GM19023 (cell line): Measurements from ENCODE around the gene RBBP7.

Experiments used
- ATAC-seq: cut with Tn5 transposase; IDR thresholded peaks from one replicate; pipeline ENCODE4 v1.9.1; 2021; ENCODE audit warnings: mild to moderate bottlenecking, moderate library complexity; ENCODE audit not compliant: unreplicated experiment

The RBBP7 gene

DNA sequence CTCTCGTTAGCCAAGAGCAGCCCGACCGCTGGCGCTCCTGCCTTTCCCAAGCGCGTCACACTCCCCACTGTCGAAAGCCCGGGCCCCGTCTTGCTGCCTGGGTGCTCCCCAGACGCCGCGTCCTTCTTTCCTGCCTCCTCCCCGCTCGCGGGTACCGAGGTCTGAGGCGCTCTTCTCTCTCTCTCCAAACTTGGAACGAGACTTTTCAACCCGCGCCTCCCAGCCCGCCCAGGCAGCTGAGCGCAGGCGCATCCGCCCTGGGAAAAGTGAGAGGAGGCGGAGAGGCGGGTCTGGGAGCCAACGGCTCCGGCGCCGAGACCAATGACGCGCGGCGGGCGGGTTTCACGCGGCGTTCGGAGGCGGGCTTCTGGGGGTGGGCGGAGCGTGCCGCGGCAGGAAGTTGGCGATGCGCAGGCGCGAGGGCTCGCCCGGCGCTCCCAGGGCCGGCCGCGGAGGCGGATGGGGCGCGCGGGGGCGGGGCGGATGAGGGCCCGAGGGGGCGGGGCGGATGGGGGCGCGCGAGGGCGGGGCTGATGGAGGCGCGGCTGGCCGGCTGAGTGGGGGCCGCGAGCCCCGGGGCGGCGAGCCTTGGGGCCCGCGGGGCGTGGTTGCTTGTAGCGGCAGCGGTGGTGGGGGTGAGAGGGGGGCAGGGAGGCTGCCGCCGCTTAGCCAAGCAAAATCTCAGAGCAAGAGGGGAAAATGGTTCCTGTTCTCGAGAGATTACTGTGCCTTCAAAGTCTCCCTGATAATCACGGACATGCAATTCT is at the start of gene RBBP7:
TSS of gene RBBP7 (minus strand) at position 268 of the 767 bp plus-strand sequence. CDS start 309 bp downstream, outside the sequence.
- peak; percentile 87 for ATAC-seq

DNA sequence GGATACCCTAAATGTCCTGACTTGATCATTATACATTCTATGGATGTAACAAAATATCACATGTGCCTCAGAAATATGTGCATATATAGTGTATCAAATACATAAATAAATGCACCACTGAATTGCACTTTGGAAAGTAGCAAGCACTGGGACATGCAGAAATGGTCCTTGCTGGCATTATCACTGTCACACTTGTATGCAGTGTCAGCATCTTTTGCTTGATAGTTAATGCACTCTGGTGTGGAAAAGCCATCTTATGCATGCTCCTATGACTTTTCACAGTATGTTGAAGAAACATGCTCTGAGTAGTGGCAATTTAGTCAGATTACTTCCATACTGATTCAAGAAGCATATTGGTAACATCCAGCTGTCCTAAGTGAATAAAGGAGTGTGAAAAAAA is 48.8 kb upstream of the RBBP7 start:
- ATAC-seq: no peak

DNA sequence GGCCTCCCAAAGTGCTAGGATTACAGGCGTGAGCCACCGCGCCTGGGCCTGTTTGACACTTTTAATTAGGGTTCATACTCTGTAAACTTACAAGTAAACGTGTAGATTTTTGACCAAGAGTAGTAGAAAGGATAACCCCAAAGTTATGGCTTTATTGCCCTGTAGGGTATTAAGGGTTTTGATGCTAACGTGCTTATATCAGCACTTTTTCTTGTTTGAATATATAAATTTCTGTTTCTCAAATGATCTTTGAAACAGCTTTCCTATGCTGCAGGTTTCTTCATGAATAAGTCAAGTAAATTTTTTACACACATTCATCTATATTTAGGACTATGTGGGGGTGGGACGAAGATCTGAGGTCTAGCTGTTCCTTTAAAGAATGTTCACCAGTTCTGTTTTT is 47.0 kb upstream of the RBBP7 start:
- no peak for ATAC-seq

DNA sequence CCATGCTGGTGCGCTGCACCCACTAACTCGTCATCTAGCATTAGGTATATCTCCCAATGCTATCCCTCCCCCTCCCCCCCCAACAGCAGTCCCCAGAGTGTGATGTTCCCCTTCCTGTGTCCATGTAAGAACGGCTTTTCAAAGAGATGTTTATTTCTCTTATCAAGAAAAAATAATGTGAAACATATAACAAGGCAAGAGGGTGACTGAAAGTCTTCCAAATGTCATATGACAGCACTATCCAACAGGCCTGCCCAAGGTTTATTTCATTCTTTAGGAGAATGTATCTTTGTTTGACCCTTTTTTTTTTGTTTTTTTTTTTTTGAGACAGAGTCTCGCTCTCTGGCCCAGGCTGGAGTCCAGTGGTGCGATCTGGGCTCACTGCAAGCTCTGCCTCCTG is 46.4 kb upstream of the RBBP7 start:
- ATAC-seq: no peak

DNA sequence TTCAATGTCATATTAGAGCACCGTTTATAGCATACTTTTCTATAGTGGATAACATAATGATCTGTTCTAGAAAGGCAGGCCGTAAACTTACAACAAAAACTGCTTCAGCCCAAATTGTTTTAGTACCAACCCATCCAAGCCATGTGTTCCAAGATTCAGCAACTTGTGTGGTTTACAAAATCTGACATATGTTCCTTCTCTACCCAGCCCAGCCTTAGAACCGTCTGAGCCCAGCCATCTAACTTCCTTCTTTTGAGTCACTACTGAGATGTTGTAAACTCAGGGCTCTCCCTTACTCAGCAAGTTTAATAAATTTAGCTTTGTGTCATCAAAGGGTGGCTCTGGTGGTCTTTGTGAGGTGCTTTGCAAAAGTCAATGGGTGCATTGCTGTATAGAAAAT is 43.9 kb upstream of the RBBP7 start:
- ATAC-seq: no peak

DNA sequence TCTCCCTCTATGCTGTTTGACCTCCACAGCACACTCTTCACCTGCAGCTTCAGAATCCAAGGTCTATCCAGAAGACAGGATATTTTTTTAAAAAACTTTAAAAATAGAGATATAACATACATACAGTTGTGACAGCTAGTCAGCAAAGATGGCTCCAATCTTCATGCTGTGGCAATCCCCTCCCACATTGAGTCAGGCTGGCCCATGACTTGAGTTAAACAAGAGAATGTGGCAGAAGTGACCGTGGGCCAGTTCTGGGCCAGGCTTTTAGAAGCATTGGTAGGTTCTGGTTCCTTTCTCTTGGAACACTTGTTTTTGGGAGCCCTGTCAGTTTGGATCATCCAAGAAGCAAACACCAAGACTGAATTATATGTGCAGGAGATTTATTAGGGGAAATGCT is 40.2 kb upstream of the RBBP7 start:
- no peak for ATAC-seq

DNA sequence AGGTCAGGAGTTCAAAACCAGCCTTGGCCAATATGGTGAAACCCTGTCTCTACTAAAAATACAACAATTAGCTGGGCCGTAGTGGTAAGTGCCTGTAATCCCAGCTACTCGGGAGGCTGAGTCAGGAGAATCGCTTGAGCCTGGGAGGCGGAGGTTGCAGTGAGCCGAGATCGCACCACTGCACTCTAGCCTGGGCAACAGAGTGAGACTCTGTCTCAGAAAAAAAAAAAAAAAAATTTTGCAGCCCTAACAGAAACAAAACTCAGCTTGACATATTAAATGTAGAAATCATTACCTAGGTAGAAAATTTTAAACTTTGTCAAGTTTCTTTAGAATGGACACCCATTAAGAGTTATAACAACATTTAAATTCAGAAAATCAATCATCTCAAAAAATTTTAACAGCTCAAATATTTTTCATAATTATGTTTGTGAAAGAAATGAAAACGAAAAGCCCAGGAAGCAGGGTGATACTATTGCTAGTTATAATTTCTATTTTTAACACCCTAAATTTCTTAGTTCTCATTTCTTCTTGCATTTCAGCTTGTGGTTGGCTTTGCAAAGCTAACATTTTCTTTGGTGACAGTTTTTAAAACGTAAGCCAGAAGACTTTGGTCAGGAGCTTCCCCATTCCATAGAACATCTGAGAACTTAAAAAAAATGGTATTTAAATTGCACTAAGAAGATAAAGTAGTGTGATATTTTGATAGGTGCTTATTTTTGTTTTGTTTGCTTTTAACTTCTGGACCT is 33.3 kb upstream of the RBBP7 start:
- ATAC-seq: no peak

DNA sequence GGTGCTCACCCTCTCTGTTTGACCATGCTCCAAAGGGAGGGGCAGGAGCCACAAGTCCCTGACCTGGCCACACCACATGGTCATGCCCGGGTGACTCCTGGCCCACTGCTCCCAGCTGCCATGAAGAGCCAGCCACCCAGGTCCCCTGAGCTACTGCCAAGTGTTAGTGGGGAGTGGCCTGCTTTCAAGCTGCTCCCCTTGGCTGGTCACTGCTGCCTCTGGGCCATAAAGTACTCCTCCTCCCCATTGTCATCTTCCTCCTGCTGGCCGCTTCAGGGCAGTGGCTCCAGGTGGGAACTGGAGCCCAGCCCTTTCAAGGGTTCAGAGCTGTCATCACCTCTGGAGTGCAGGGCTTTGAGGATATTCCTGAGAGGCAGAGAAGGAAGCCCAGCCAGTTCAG is 27.3 kb upstream of the RBBP7 start:
- ATAC-seq: no peak

DNA sequence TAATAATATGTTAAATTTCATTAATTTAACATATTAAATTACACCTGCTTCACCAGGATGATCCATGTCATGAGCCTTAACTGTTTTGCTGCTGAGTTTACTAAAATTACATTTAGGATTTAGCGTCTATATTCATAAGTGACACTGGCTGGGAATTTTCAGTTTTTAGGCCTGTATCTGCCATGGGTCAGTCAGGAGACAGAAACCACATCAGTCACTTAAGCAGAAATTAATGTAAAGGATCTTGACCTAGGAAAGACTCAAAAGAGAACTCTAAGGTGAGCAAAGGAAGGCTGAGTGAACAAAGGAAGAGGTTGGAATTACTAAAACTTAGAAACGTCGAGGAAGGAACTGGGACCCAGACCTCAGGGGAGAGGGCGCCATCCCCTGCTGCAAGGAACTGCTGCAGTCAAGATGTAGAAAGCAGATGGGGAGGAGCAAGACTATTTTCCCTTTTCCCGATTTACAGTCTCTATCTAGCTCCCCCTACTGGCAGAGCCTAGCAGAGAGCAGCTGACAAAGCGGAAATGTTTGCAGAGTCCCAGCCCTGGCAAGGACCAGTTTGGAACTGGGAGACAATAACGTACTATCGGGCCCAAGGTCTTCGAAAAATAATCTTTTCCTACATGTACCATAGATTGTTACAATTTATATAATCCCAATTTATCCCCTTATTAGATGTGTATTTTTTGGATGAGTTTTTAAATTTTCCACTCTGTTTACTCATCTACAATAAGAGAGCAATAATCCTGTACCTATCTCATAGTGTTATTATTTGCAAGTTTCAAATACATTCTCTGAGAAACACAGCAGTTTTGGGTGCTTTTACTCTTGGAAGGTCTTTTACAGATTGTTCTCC is 22.6 kb upstream of the RBBP7 start:
- ATAC-seq: peak; percentile 83

DNA sequence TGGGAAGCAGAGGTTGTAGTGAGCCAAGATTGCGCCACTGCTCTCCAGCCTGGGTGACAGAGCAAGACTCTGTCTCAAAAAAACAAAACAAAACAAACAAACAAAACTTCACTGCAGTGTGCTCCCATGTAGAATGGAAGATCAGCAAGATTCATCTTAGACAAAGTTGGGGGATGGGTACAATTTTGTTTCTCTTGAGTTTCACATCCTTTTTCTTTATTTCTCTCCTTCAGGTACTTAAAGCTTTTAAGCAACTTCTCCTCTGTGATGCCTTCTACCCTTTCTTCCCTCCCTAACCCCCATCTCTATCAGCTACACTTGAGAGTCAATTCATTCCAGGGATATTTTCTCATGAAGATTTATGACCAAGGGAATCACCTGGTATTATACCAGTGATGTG is 15.5 kb upstream of the RBBP7 start:
- no peak for ATAC-seq

DNA sequence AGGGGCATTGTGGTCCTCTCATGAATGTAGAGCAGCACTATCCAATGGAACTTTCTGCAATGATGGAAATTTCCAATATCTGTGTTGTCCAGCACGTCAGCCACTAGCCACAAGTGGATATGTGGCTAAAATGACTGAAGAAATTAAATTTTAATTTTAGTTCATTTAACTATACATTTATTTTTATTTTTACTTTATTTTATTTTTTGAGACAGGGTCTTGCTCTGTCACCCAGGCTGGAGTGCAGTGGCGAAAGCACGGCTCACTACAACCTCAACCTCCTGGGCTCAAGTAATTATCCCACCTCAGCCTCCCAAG is 13.3 kb upstream of the RBBP7 start:
- ATAC-seq: no peak

DNA sequence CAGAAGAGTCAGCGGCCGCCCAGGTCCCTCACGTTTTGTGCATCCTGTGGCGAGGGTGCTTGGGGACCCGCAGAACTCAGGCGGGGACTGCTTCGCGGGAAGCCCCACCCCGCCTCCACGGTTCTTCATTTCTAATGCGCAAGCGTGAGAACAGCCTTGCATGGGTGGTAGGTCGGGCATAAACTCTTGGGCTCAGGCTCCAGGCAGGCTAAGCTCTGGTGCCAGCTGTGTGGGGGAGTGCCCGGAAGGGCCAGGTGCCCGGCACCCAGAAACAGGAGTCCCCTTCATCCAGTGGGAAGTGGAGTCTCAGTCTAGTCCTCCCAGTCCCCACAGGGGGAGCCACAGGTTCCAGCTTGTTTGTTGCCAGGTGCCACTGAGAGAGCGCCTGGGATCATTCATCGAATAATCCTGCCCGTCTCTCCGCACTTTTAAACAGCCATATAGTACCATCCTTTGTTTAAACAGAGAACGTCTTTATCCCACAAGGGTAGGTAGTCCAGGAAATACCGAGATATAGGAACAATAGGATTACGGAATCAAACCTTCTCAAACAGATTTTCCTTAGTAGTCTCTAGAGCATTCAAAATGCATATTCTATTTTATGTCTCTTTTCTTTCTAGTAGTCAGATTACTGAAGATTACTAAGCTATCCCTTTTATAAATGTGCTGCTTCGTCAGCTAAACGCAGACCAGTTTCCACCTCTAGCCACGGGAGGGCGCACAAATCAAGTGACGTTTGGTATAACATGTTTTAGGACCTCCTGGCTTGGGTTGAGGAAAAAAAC is 12.7 kb upstream of the RBBP7 start:
- ATAC-seq: peak; percentile 60

DNA sequence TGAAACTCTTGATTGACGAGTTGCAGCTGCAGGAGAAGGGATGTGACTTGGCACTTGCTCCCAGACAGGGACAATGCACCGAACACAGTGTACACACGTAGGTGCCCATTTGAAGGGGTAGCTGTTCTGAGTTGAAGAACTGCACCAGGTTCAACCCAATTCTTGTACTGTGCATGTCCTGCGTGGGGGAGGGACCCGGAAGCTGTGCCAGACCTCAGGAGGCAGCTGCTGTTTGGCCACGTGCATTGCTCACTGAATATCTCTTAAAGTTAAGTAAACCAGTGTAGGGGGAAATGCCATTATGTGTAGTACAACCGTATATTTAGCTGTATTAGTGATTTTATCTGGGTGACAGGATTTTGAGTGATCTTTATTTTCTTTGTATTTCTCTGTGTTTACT is 12.0 kb upstream of the RBBP7 start:
- ATAC-seq: no peak

DNA sequence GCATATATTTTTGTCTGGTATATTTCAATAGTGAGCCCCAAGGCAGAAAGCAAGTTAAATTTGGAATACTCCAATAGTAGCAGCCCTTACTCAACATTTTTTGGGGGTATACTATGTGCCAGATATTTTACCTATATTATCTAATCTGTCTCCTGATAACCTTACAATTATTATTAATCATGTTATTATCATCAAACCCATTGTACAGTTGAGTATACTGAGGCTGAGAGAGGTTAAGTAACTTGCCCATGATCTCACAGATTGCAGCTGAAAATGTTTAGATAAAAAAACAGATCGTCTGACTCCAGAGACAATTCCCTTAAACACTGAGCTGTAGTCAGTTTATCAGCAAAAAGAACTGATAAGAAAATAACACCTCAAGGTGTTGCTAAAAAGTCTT is 6.5 kb upstream of the RBBP7 start:
- no peak for ATAC-seq

DNA sequence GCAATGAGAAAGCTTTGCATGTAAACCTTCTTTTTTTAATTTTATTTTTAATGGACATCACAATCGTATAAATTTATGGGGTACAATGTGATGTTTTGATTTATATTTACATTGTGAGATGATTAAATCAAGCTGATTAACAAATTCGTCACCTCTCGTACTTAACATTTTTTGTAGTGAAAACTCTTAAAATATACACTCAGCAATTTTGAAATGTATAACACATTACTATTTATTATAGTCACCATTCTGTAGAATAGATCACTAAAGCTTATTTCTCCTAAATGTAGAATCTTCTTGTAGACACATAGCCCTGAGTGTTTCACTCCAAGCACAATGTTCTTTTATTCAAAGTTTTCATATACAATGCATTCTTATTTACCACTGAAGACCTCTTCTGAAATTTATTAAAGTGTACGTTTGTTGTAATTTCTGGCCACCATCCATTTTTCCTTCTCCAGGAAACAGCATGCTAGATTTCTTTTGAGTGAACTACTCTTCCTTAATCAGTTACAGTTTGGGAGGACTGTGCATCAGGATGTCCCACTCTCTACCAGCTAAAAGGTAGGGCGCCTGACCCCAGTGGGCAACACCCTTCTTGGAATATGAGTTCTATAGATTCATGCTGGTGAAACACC is 4.4 kb upstream of the RBBP7 start:
- no peak for ATAC-seq

DNA sequence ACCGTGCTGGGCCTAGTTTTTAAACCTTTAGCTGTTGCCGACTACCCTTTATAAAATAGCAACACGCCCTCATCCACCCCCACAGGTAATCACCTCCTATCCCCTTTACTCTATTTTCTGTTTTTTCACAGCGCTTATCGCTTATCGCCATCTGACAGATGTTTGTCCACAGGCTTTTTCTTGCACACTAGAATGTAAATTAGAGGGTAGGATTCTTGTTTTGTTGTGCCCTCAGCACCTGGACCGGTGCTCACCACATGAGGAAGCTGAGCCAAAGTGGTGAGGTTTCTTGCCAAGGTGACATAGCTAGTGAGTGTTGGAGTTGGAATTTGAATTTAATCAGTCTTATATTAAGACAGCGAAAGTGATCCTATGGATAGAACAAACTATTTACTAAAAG is 2.9 kb upstream of the RBBP7 start:
- ATAC-seq: no peak

DNA sequence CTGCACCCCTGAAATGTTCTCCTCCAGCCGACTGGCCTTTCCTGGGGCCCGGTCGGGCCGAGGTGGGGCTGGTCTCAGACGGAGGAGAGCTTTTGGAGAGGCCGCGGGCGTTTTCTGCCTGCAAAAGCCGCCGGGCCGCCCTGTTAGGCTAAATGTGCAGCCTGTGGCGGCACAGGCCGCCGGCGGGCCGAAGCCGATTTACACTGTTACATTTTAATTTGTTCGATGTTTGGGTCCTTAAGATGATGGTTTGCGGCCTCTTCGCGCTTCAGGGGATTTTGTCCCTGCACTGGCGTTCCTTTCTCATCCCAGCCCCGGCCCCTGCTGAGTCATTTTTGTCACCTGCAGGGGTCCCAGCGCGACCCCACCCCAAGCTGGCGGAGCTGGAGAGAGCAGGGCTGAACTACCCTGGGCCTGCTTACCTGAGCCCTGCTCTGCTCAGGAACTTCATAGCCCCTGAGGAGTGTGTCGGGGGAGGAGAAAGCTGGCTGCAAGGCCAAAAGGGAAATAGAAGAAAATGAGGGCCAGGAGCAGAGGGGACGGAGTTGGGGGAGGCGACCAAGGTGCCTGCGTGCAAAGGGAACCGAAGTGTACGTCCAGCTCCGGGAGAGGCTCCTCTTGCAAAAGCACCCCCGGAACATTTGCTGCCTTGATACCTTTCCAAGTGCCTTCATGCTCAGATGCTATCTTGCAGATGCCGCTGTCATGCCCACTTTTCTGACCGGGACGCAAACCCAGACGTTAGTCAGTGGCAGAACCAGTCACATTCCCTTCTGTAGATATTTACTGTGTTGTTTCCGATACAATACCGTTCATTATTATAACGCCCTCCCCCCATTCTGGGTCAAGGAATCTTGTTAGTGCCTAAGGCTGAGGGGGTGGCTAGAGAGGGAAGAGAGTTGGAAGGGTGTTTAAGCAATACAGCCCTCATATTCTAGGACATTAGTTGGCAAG is 977 bp upstream of the RBBP7 start:
- ATAC-seq: peak; percentile 13

DNA sequence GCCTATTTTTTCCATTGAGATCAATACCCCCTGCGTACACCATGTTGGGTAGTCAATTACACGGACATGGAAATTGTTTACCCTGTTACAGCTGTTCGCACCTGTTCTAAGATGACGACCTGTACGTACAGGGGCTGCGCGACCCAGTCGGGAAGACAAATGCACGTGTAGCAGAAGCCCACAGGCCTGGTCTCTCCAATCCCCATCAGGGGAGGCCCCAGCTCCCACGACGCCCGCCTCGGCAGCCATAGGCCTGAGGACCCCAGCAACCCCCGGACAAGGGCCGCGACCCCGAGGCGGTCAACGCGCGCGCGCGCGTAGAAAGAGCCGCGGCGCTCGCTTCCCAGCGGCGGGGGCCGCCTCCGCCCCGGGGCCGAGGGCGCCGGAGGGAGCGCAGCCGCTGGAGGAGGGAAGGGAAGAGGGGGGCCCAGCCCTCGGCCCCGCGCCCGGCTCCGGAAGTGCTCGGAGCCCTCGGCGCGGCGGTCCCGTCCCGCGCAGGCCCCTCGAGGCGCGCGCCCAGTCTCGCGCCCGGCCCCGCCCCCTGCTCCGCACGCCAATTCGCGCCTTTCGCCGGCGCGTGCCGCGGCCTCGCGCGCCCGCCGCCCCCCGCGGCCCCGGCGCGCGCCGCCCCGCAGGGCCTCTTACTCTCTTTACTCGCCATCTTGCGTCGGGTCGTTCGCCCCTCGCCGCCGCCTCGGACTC is 618 bp downstream of the RBBP7 start:
- ATAC-seq: peak; percentile 54

DNA sequence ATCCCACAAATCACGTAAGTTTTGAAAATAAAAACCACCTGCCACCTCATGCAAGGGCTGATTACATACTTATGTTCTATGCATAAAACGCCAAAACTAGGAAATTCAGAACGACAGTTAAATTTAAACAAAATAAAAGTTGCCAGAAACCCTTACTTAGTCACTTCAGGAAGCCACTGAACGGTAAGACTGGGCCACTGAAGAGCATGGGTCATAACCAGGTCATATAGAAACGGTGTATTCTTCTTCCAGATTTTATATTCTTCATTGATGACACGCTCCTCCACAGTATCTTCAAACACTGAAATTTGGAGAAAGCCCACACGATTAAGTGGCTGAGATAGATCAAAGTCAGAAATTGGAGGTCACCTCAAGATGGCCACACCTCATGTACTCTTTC is 1.2 kb downstream of the RBBP7 start:
- no peak for ATAC-seq
